Measurements from ENCODE around the gene WASF3. TPM values are rescaled to one million over a fixed set of nuclear protein-coding genes. Genes with fewer than 3 reads are reported as not detected.

WASF3 gene
- total RNA-seq, 1 donor from 2014 or later, result 0.30 TPM

- intact Hi-C loops (cut with micrococcal nuclease), result no loop called here
Measured at GRCh38 chr13:26589226-26589625, 31.7 kb downstream of the WASF3 start.

- intact Hi-C loops (cut with micrococcal nuclease), result no loop called here
Measured at GRCh38 chr13:26589754-26590153, 32.3 kb downstream of the WASF3 start.

GRCh38 chr13:26590379-26590778 lies 32.9 kb downstream of the WASF3 start:
- intact Hi-C loops (cut with micrococcal nuclease), result no loop called here

GRCh38 chr13:26590951-26591350 lies 33.5 kb downstream of the WASF3 start:
- intact Hi-C loops (cut with micrococcal nuclease), result no loop called here

- intact Hi-C loops (cut with micrococcal nuclease), result no loop called here
Measured at GRCh38 chr13:26591672-26592071, 34.2 kb downstream of the WASF3 start.

- intact Hi-C loops (cut with micrococcal nuclease), result no loop called here
Measured at GRCh38 chr13:26593661-26594060, 36.2 kb downstream of the WASF3 start.

- intact Hi-C loops (cut with micrococcal nuclease), result no loop called here
Measured at GRCh38 chr13:26594363-26594762, 36.9 kb downstream of the WASF3 start.

- intact Hi-C loops (cut with micrococcal nuclease), result no loop called here
Measured at GRCh38 chr13:26596458-26596857, 39.0 kb downstream of the WASF3 start.

GRCh38 chr13:26599403-26599802 lies 41.9 kb downstream of the WASF3 start:
- intact Hi-C loops (cut with micrococcal nuclease), result no loop called here

- intact Hi-C loops (cut with micrococcal nuclease), result loop anchor here (10.0 kb wide), 1 partner anchor 415 kb away; no protein-coding TSS in a partner anchor
Measured at GRCh38 chr13:26599860-26600259, 42.4 kb downstream of the WASF3 start.

GRCh38 chr13:26600343-26600742 lies 42.9 kb downstream of the WASF3 start:
- intact Hi-C loops (cut with micrococcal nuclease), result loop anchor here (10.0 kb wide), 1 partner anchor 416 kb away; no protein-coding TSS in a partner anchor

GRCh38 chr13:26601669-26602068 lies 44.2 kb downstream of the WASF3 start:
- intact Hi-C loops (cut with micrococcal nuclease), result loop anchor here (10.0 kb wide), 1 partner anchor 417 kb away; no protein-coding TSS in a partner anchor

GRCh38 chr13:26602783-26603182 lies 45.3 kb downstream of the WASF3 start:
- intact Hi-C loops (cut with micrococcal nuclease), result loop anchor here (10.0 kb wide), 1 partner anchor 418 kb away; no protein-coding TSS in a partner anchor

- intact Hi-C loops (cut with micrococcal nuclease), result loop anchor here (10.0 kb wide), 1 partner anchor 420 kb away; no protein-coding TSS in a partner anchor
Measured at GRCh38 chr13:26604784-26605545, 47.5 kb downstream of the WASF3 start.

GRCh38 chr13:26605845-26606244 lies 48.4 kb downstream of the WASF3 start:
- intact Hi-C loops (cut with micrococcal nuclease), result loop anchor here (10.0 kb wide), 1 partner anchor 421 kb away; no protein-coding TSS in a partner anchor

- intact Hi-C loops (cut with micrococcal nuclease), result loop anchor here (10.0 kb wide), 1 partner anchor 422 kb away; no protein-coding TSS in a partner anchor
Measured at GRCh38 chr13:26606631-26607030, 49.1 kb downstream of the WASF3 start.

- intact Hi-C loops (cut with micrococcal nuclease), result no loop called here
Measured at GRCh38 chr13:26614721-26615120, 57.2 kb downstream of the WASF3 start.

GRCh38 chr13:26616126-26616525 lies 58.6 kb downstream of the WASF3 start:
- intact Hi-C loops (cut with micrococcal nuclease), result no loop called here

- intact Hi-C loops (cut with micrococcal nuclease), result no loop called here
Measured at GRCh38 chr13:26618726-26619125, 61.2 kb downstream of the WASF3 start.

- intact Hi-C loops (cut with micrococcal nuclease), result no loop called here
Measured at GRCh38 chr13:26619358-26619757, 61.9 kb downstream of the WASF3 start.

GRCh38 chr13:26621731-26622401 lies 64.4 kb downstream of the WASF3 start:
- intact Hi-C loops (cut with micrococcal nuclease), result no loop called here

GRCh38 chr13:26623125-26623524 lies 65.6 kb downstream of the WASF3 start:
- intact Hi-C loops (cut with micrococcal nuclease), result no loop called here

All from T-helper 2 cell treated with Interferon-gamma antibody and Interleukin-4, amounts not matched to agents 100 ng/mL and 5 ng/mL, for 36 hours (primary cell).